ENCODE data around the gene GET4. TPM values are rescaled to one million over a fixed set of nuclear protein-coding genes. Genes with fewer than 3 reads are reported as not detected.

The GET4 gene
- polyA plus RNA-seq, 3 donors: 20.1 to 36.8 (median 25.5) TPM

- intact Hi-C loops (cut with micrococcal nuclease): no loop called here
- Histone ChIP-seq H3K4me3 (replicated peaks in 1 of 3; ENCODE audit: low read depth in 2 of 3, low read length in 3 of 3) (no peak overlapping the region), H3K9me3 (replicated peaks in 1 of 2; ENCODE audit: control insufficient read depth in 1 of 2, insufficient read depth in 1 of 2, low read length in 2 of 2) (no peaks in the 10 kb centered on the region), H4K20me1 (ENCODE audit: insufficient read depth, low read length) (no peaks in the 10 kb centered on the region), H3K4me1 (ENCODE audit: control insufficient read depth in 1 of 2, insufficient read depth in 2 of 2, low read length in 2 of 2) (peaks cover 1 to 3% of the 10 kb centered on the region in 2 donors), H3K4me2 (replicated peaks; ENCODE audit: extremely low read depth, low read length, poor library complexity, severe bottlenecking) (no peak overlapping the region), H2AFZ (ENCODE audit: insufficient read depth, low read depth, low read length, poor library complexity, severe bottlenecking) (no peak overlapping the region), H3K36me3 (replicated peaks in 1 of 2; ENCODE audit: control insufficient read depth in 1 of 2, insufficient read depth in 2 of 2, low read length in 2 of 2) (peaks cover 61 to 91% of the 10 kb centered on the region in 2 donors), H3K79me2 (ENCODE audit: insufficient read depth, low read length) (no peaks in the 10 kb centered on the region), H3K9ac (ENCODE audit: insufficient read depth, low read length, poor library complexity, severe bottlenecking) (no peak overlapping the region), H3K27ac (ENCODE audit: low read depth in 1 of 2, low read length in 2 of 2) (no peak overlapping the region), H3K27me3 (ENCODE audit: control insufficient read depth in 2 of 2, insufficient read depth in 2 of 2, low read length in 2 of 2) (no peaks in the 10 kb centered on the region)
- no peak for TF ChIP-seq CTCF (IDR thresholded peaks at IDR 0.05)
- Mint-ChIP-seq H3K9me3 (peaks cover 0 to 5% (median 0%) of the 10 kb centered on the region in 7 donors), H3K4me3 (no peak overlapping the region), H3K27ac (no peak overlapping the region), H3K4me1 (peaks cover 2% of the 10 kb centered on the region), H3K36me3 (peaks cover 72 to 93% of the 10 kb centered on the region in 2 donors), H3K27me3 (ENCODE audit: low read depth in 3 of 3) (peaks cover 0 to 3% (median 3%) of the 10 kb centered on the region in 3 donors)
- no peak for DNase-seq
- WGBS (ENCODE audit: insufficient coverage): over 99% methylated on average over 17 of the region's 17 CpGs
Measured at GRCh38 chr7:868189-868486, 8.2 kb upstream of the GET4 start.

GRCh38 chr7:869348-869747 is 7.0 kb upstream of the GET4 start:
- Mint-ChIP-seq H3K36me3 (peaks cover 62 to 90% of the 10 kb centered on the region in 2 donors), H3K27me3 (ENCODE audit: low read depth in 3 of 3) (peaks cover 0 to 3% (median 3%) of the 10 kb centered on the region in 3 donors), H3K9me3 (peaks cover 0 to 5% (median 3%) of the 10 kb centered on the region in 7 donors), H3K4me3 (no peak overlapping the region), H3K27ac (peak overlapping the region in 1 of 7 donors; percentile 19), H3K4me1 (peaks cover 11% of the 10 kb centered on the region)
- Histone ChIP-seq H3K4me1 (ENCODE audit: control insufficient read depth in 1 of 2, insufficient read depth in 2 of 2, low read length in 2 of 2) (peaks cover 12 to 14% of the 10 kb centered on the region in 2 donors), H3K27me3 (ENCODE audit: control insufficient read depth in 2 of 2, insufficient read depth in 2 of 2, low read length in 2 of 2) (no peaks in the 10 kb centered on the region), H3K79me2 (ENCODE audit: insufficient read depth, low read length) (no peaks in the 10 kb centered on the region), H3K27ac (ENCODE audit: low read depth in 1 of 2, low read length in 2 of 2) (no peak overlapping the region), H3K36me3 (replicated peaks in 1 of 2; ENCODE audit: control insufficient read depth in 1 of 2, insufficient read depth in 2 of 2, low read length in 2 of 2) (peaks cover 55 to 78% of the 10 kb centered on the region in 2 donors), H3K9me3 (replicated peaks in 1 of 2; ENCODE audit: control insufficient read depth in 1 of 2, insufficient read depth in 1 of 2, low read length in 2 of 2) (no peaks in the 10 kb centered on the region), H4K20me1 (ENCODE audit: insufficient read depth, low read length) (no peaks in the 10 kb centered on the region), H3K4me2 (replicated peaks; ENCODE audit: extremely low read depth, low read length, poor library complexity, severe bottlenecking) (no peak overlapping the region), H3K9ac (ENCODE audit: insufficient read depth, low read length, poor library complexity, severe bottlenecking) (no peak overlapping the region), H3K4me3 (replicated peaks in 1 of 3; ENCODE audit: low read depth in 2 of 3, low read length in 3 of 3) (no peak overlapping the region), H2AFZ (ENCODE audit: insufficient read depth, low read depth, low read length, poor library complexity, severe bottlenecking) (no peak overlapping the region)
- intact Hi-C loops (cut with micrococcal nuclease): no loop called here
- WGBS (ENCODE audit: insufficient coverage): 96% methylated on average over 7 of the region's 14 CpGs
- no peak for TF ChIP-seq CTCF (IDR thresholded peaks at IDR 0.05)
- no peak for DNase-seq
